Measurements from ENCODE around the gene LHX2. TPM values are rescaled to one million over a fixed set of nuclear protein-coding genes. Genes with fewer than 3 reads are reported as not detected.

Gene LHX2
- total and polyA plus RNA-seq, 9 donors = 0.41 to 1.5 (median 0.68) TPM

Other genes starting within 250 kb of the LHX2 start
- 9.3 TPM for gene DENND1A, start 81.6 kb upstream of the LHX2 start, total RNA-seq
- 10 to 100 TPM; 10.4 to 16.0 (median 14.0) TPM for gene DENND1A, start 81.6 kb upstream of the LHX2 start, polyA plus RNA-seq (ENCODE audit: insufficient read depth in 1 of 8, insufficient read length in 8 of 8, low replicate concordance in 1 of 8)
- 17.7 TPM for gene NEK6, start 246.2 kb downstream of the LHX2 start, total RNA-seq
- 10 to 100 TPM; 25.0 to 52.6 (median 40.7) TPM for gene NEK6, start 246.2 kb downstream of the LHX2 start, polyA plus RNA-seq (ENCODE audit: insufficient read depth in 1 of 8, insufficient read length in 8 of 8, low replicate concordance in 1 of 8)

Measured in muscle of leg (tissue), 9 donors.